HL-60/S4 (cell line): ENCODE measurements around the gene SLC14A1.

Source experiments
- in situ Hi-C: fragments of 300-500 bp; cut with MboI; formaldehyde crosslinking; loops from 2 replicates; pipeline ENCODE4 v1.14.3; 2022; ENCODE audit warnings: low sequenced_read_pairs

Gene SLC14A1

DNA sequence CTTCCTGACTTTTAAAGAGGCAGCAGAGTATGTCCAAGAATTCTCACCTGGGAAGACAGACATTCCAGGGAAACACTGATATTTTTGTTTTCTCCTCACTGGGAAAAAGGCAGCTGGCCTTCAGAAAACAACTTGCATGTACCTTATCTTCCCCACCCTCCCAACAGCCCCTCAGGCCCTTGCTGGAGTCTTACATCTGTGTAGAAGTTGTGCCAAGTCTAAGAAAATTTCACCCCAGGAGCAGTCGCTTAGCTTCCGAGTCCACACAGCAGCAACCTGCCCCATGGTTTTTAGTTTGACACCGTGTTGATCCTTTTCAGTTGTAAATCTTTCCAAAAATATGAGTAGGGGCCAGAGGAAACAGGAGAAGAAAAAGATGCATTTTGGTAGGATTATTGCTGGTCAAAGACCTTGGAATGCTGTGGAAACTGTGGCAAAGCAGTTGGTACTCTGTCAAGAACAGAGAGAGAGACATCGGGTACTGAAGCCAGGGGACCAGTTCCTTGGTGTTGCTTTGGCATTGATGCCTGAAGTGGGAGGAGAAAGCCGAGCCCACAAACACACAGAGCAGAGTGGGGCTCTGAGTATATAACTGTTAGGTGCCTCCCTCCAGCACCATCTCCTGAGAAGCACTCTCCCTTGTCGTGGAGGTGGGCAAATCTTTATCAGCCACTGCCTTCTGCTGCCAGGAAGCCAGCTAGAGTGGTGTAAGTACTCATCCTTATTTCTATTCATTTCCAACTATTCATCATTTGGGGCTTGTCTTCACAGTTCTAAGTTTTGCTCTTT lies at the start of gene SLC14A1:
Gene SLC14A1, plus strand, starts transcription at position 615 of the 789 bp plus-strand sequence. CDS start 6,140 bp downstream, outside the sequence.
- in situ Hi-C loops, result no loop called here

DNA sequence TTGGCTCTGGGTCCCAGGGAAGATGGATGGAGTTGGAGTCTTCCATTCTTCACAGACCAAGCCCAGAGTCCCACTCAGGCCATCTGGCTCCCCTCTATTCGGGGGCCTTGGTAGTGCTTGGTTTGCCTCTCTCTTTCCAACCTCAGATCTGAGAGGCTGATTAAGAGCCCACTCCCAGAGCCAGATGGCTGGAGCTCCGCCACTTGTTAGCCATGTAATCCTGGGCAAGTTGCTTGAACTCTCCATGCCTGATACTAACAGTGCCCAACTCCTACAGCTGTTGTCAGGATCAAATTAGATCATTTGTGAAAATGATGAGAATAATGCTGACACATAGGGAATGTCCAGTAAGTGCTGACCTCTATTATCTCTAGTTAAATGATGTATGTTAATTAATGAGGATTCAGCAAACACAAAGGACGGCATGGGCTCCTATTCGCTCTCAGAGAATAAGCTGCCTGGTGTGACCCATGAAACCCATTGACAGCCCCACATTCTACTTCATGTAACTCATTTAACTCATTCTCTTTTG lies 46.6 kb upstream of the SLC14A1 start:
- in situ Hi-C loops, result no loop called here

DNA sequence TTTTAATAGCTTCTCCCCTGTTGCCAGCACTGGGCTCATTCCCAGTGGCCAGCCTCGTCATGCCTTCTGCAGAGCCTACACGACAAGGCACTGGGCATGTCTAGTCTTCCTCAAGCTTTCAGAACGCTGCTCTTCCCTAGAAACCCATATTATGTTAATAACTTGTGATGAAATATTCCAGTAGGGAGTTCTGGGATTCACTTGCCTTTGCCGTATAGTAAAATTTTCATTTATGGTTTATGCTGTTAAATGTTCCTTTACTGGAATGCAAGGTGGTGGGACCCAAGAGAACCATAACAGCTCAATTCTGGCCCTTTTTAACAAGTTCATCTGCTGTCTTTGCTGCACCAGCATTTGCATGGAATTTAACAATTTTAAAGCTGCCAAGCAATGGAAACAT lies 45.5 kb upstream of the SLC14A1 start:
- in situ Hi-C loops, result no loop called here

DNA sequence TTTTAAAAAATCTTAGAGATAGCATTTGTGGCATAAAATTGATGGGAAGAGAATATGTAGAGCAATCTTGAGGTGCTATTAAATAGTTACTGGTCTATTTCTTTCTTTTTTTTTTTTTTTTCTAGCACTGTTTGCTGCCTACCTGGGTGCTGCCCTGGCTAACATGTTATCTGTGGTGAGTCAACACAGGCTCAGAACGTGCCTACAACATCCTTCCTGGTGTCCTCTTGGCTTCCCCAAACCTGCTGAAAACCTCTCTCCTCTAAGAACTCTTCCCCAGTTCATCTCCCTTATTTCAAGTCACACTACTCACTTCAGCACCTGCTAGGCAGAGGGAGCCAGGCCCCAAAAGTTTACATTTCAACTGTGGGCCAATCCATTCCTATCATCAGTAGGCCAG lies 45.1 kb upstream of the SLC14A1 start:
- in situ Hi-C loops, result no loop called here

DNA sequence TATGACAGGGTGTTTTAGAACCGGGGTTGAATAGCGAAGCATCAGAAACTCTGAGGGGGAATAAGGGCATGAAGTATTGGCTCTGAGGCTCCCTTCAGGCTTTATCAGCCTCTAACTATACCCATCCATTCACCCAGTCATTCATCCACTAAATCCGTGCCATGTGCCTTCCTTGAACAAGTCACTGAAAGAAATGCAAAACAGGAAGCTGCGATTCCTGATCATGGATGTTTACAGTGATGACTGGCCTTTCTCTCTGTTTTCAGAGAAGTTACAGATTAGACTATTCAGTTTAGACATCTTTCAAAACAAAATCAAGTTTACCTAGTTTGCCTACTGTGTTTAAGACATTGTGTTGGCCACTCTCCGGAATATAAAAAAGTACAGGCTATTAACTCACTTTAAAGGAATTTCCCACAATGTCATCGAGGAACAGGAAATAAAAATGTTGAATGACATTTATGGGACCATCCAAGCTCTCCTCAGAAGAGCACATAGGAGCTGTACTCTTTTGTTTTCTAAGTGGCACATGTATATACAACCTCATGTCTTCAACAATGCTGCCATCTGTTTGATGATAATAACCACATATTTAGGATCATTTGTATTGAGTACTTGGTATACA lies 43.8 kb upstream of the SLC14A1 start:
- in situ Hi-C loops, result no loop called here

DNA sequence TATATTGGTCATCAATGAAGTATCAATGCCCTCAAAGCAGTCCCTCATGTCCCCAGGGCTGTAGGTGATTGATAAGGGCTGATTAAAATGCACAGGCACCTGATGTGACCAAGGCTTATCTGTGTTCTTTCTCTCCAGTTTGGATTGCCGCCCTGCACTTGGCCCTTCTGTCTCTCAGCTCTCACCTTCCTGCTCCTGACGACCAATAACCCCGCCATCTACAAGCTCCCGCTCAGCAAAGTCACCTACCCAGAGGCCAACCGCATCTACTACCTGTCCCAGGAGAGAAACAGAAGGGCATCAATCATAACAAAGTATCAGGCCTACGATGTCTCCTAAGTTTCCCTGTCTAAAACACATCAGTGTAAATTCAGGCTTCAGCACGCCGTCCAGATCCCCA lies 41.8 kb upstream of the SLC14A1 start:
- in situ Hi-C loops, result no loop called here

DNA sequence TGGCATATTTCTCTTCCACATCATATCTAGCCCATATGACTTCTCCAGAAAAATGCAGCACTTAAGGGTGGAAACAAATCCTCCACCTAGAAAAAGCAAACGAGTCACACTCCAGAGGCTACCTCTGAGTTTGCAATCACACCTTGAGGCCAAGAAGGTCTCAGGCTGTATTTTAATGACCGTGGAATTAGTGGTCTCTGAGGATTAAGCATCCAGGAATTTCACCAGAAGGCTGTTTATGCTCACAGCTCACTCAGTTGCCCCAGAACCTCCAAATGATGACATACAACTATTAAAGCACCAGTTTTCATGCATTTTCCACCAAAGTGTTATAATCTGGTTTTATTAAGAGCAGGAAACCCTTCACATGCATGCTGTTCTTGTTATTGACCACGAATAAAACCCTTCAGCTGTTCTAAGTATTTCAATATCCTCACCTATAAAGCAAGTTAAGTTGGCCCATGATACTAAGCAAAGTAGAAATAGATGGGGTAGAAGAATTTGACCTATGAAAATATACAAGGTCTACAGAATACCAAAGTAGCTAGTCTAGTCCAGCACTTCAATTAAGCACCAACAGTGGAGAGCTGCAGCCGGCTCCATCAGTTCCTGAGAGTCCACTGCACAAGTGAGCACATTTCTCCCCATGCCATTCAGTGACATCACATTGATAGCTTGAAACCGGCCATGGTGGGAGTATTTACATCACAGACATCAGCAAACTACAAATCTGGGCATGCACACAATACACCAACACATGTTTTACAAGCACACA lies 39.5 kb upstream of the SLC14A1 start:
- in situ Hi-C loops, result no loop called here

DNA sequence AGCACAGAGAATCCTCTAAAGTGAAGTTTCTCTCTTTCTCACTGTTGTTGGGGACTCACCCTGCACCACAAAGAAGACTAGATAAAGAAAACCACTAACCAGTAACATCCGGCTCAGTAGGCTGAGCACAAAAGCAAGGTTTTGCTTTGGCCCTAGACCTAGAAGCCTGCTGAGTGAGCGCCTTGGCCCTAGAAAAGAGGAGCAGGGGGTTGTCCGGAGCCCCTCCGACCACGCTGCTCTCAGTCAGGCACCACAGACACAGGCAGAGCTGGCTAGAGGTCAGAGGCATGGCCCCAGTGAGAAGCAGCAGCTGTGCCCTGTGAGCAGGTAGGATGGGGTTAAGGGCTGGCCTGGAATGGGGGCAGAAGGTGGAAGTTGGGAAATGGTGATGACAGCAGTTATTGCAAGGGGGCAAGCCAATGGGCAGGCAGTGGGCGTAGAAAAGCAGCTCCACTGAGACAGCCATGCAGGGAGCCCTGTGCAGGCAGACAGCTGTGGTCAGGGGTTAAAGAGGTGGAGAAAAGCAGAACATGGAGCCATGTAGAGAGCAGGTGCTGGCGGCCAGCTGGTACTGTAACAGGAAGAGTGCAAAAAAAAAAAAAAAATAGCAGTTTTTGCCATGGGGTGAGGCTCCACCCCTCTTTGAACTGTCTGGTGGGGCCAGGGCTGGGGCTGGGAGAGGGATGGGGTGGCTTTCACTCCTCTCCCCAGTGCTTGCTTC lies 36.9 kb upstream of the SLC14A1 start:
- in situ Hi-C loops, result no loop called here

DNA sequence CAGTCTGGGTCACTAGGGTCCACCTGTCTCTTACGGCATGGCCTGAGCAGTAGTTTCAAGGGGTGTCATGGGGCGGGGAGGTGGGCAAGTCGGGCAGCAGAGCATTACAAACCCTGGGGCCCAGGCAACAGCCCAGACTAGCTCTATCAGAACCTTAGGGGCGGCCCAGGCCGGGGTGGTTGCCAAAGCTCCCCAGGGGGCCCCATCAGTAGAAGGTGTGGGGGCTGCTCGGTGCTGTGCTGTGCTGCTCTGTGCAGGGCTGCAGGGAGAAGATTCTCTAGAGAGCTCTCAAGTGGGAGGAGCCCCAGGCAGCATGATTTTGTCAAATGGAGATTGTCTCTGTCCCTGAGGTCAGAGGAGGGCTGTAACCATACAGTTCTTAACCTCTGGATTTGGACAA lies 36.4 kb upstream of the SLC14A1 start:
- in situ Hi-C loops, result no loop called here

DNA sequence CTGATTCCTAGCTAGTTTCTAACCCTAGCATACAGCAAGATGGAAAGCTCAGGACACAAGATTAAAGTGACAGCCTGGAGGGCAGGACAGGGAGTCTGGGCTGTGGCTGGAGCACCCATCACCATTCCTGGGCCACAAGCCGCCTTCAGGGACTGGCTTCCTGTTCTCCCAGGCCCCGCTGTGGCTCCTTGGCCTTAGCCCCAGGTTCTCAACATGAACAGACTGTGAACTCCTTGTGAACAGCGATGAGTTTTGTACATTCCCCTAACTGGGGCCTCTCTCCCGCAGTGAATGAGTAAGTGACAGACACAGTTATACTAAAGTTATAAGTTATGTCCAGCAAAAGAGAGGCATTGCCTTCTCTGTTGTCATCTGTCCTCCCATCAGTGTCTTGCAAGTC lies 35.9 kb upstream of the SLC14A1 start:
- in situ Hi-C loops, result no loop called here

DNA sequence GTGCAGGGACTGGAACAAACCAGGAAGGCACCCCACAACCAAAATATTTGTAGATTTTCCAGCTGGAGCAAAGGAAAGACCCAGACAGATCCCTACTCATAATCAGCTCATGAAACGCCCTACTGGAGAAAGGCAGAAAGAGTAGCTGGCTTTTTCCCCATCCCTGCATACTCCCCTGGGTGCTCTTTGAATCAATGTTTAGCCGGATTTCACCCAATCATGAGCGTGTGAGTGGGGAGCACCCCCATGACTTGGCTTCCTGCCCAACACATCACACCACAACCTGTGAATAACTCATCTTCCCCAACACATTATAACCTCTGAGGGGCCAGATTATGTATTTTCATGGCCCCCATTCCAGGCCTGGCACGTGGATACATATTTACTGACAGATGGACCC lies 35.1 kb upstream of the SLC14A1 start:
- in situ Hi-C loops, result no loop called here

DNA sequence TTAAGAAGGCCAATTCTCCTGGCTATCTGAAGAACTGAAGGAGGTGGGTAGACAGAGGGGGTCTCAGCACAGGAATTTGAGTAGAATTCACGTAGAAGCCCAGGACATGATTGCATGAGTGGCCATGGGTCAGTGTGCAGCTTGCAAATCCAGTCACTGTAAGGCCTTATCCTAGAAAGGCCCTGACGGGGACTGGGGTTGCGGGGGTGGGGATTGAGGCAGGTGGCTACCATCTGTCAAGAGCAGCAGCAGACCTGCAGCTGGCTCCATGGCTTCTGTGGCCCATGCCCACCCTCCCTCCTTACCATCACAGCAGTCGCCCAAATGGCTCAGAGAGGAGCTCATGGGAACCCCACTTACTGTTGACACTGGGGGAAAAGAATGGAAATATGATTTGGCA lies 34.6 kb upstream of the SLC14A1 start:
- in situ Hi-C loops, result no loop called here

DNA sequence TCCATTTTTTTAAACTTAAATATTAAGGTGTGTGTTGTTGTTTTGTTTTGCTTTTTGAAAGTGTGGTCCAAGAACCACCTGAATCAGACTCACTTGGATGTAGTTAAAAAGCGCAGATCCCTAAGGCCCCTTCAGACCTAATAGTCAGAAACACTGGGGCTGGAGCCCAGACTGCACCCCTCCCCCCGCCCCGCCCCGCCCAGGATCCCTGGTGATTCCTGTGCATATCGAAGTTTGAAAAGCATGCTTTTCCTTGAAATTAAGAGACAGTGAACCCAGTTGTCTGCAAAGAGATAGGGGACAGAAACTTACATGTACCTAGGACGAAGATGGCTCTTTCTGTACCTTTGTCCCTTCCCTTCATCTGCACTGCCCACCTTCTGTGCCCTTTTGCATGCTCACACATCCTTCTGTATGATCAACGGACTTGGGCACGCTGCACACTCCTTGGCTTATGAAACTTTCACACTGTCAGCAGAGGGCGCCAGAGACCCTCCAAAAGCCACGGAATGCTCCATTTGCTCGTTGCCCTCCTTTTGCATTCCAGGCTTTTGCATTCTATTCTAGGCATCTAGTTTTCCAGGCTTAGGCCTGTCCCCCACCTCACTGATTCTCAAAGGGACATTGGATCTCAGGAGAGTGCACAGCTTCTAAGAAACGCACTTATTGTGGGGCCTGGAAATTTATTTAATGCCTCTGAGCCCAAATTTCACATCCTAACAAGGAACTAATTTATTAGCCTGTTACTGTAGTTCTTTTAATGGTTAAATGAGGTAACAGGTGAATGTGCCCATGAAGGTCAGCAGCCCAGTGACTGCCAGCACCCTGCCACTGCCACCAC lies 32.8 kb upstream of the SLC14A1 start:
- in situ Hi-C loops, result no loop called here

DNA sequence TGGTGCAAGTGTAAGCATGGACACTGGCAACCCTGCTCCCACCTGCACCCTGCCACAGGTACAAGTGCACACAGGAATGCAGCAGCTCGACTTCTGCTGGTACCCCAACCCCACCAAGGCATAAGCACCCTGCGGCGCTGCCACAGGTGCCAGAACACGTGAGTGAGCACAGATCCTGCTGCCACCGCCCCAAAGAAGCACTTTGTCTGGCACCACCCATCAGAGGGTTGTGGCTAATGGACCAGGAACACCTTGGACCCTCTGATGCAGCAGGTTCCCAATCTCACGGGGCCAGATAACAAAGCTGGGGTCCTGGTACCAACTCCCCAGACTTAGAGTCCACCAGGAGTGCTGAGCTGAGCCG lies 32.2 kb upstream of the SLC14A1 start:
- in situ Hi-C loops, result no loop called here

DNA sequence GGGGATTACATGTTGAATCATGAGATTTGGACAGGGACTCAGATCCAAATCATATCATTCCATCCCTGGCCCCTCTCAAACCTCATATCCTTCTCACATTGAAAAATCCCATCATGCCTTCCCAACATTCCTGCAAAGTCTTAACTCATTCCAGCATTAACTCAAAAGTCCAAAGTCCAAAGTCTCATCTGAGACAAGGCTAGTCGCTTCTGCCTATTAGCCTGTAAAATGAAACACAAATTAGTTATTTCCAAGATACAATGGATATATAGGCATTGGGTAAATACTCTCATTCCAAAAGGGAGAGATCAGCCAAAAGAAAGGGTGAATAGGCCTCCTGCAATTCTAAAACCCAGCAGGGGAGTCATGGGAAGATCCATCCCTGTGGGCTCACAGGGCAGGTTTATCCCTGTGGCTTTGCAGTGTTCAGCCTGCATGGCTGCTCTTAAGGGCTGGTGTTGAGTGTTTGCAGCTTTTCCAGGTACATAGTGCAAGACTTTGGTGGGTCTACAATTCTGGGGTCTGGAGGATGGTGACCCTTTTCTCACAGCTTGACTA lies 21.2 kb upstream of the SLC14A1 start:
- in situ Hi-C loops, result no loop called here

DNA sequence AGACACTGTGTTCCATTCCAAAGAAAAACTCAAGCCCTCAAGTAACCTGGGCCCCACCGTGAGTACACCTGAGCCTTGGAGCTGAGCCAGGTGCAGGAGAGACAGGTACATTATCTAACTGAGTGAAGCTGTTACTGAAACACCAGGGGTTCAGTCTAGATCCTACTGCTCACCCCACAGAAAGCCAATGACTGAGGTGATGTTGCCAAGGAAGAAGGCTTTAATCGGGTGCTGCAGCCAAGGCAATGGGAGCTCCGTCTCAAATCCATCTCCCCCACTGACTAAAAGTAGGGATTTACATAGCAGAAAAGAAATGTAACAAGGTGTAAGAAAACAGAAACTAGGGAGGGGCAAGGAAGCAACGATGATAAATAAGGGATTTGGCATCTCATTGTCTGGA lies 15.2 kb upstream of the SLC14A1 start:
- in situ Hi-C loops, result no loop called here

DNA sequence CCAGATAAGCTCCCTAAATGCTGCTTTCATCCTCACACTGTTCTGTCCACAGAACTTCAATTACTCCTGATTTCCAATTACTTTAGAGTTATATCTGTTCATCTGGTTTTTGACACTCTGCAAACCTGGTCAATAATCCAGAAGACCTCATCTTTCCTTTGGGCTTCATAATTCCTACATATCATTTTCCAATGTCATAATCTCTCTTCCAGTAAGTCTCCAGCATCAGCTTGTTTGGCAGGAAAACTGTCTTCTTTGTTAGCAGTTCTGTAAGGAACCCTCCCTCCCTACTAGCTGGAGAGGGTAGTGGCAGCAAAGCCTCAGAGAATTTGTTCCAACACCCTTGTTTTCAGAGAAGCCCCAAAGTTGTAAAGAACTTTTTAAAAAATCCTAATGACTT lies 11.9 kb upstream of the SLC14A1 start:
- in situ Hi-C loops, result no loop called here

DNA sequence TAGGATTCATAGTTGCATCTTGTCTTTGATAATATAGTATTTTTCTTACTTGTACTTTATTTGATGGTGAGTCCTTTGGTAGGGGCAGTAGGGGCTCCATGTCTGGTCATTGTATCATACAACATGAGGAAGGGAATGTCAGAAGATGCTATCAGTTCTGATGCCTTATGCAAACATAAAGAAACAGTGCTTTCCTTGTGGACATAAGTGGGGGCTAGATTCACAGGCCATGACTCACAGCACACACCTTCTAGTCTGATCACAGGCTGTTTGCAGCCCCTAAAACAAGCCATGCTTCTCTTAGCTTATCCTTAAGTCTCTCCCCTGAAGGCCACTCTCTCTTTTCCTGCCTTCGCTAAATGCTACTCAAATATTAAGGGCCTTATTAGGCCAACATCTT lies 10.7 kb upstream of the SLC14A1 start:
- in situ Hi-C loops, result no loop called here

DNA sequence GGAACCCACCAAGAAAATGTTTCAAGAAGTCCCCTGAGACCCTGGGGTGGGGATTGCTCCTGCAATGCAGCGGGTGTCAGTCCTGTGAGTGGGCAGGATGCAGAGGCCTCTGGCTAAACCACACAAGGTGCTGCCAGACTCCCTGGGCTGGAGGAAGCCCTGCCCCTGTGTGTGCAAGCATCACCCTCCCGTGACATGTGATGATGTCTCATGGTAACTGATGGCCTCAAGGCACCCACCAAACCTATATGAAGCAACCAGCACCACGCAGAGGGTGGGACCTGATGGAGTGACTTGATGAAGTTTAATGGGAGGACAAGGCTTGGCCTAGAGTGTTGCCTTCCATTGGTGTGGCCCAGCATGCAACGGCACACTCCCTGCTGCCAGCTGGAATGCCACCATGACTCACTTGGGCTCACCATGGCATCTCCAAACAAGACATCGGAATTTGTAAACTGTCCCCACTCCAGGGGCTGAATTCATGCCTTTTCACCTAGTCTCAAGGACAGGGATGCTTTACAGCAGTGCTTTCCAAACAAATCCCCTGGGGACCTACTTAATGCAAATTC lies 8.7 kb upstream of the SLC14A1 start:
- in situ Hi-C loops, result no loop called here

DNA sequence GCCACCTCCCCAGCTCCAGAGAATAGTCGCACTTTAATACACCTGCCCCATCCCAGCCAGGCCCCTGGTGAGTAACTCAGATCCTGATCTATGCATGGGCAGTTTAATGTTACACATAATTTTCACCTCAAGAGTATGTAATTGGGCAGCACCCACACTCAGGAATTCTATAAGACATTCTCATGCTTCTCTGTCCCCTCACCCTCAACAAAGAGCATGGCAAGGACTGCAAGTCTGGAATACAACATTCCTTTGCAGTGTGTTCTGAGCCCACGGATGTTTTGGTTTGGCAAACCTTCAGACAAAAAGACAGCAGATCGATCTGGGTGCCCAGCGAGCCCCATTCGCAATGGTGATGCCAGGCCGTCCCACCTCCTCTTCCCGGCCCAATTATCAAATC lies 4.9 kb upstream of the SLC14A1 start:
- in situ Hi-C loops, result no loop called here
